IMR-90 (cell line): ENCODE data around the gene TAF1B. TPM values are rescaled to one million over a fixed set of nuclear protein-coding genes. Genes with fewer than 3 reads are reported as not detected.

Source experiments
- ATAC-seq: fragments of 200-7000 bp; cut with Tn5 transposase; 2 replicates; pipeline ENCODE4 v1.9.1; 2020; ENCODE audit warnings: low read depth, mild to moderate bottlenecking, moderate library complexity
- BruUV-seq: library from RNA; stranded (reverse); fragments of 400-500 nt; replicated peaks from 2 replicates; lab custom pipeline; 2021; lab: Mats Ljungman, UMichigan
- CTCF ChIA-PET: fragments of 300-600 bp; formaldehyde crosslinking; extraction: SDS; loops from one replicate; lab custom pipeline; 2021; ENCODE audit warnings: antibody characterized with exemption; lab: Yijun Ruan, JAX
- POLR2A ChIA-PET: fragments of 300-600 bp; sonication (Branson Sonifier 250); formaldehyde crosslinking; loops from one replicate; lab custom pipeline; 2022; ENCODE audit warnings: antibody characterized with exemption; ENCODE audit not compliant: unreplicated experiment; lab: Charles Lee
- DNase-seq: peaks from one replicate; pipeline ENCODE4 v3.0.0; 2013
- H2AFZ ChIP-seq: replicated peaks from 2 replicates; pipeline ENCODE3; 2013; ENCODE audit warnings: low read length, mild to moderate bottlenecking; ENCODE audit not compliant: poor library complexity
- H2AK5ac ChIP-seq: 2 replicates; pipeline ENCODE4 v1.6.1; 2013; ENCODE audit warnings: low read depth, low read length, inconsistent platforms
- H2AK9ac ChIP-seq: replicated peaks from 2 replicates; pipeline ENCODE3; 2013; ENCODE audit warnings: mild to moderate bottlenecking, low read depth, low read length, moderate library complexity; ENCODE audit not compliant: poor library complexity
- H2BK120ac ChIP-seq: 2 replicates; pipeline ENCODE4 v1.6.1; 2013; ENCODE audit warnings: low read depth, low read length, inconsistent platforms
- H2BK15ac ChIP-seq: 3 replicates; pipeline ENCODE4 v1.6.1; 2013; ENCODE audit warnings: low read depth, low read length, inconsistent platforms
- H2BK20ac ChIP-seq: 2 replicates; pipeline ENCODE4 v1.6.1; 2013; ENCODE audit warnings: low read depth, mild to moderate bottlenecking, inconsistent platforms, low read length, moderate library complexity
- H2BK5ac ChIP-seq: 2 replicates; pipeline ENCODE4 v1.6.1; 2013; ENCODE audit warnings: mild to moderate bottlenecking, low read depth, low read length, inconsistent platforms; ENCODE audit not compliant: poor library complexity, severe bottlenecking
- H3K14ac ChIP-seq: replicated peaks from 2 replicates; pipeline ENCODE4 v1.6.1; 2013; ENCODE audit warnings: low read depth, low read length, inconsistent platforms
- H3K18ac ChIP-seq: 2 replicates; pipeline ENCODE4 v1.6.1; 2013; ENCODE audit warnings: low read depth, low read length, control low read depth
- H3K23ac ChIP-seq: 2 replicates; pipeline ENCODE4 v1.6.1; 2013; ENCODE audit warnings: low read depth, low read length, inconsistent platforms
- H3K27ac ChIP-seq: 2 replicates; pipeline ENCODE4 v1.5.1; 2013; ENCODE audit warnings: mild to moderate bottlenecking, control low read depth, low read length; ENCODE audit not compliant: insufficient read depth
- H3K27me3 ChIP-seq: 2 replicates; pipeline ENCODE4 v1.6.1; 2013; ENCODE audit warnings: low read length; ENCODE audit not compliant: control insufficient read depth, insufficient read depth
- H3K36me3 ChIP-seq: 2 replicates; pipeline ENCODE4 v1.6.1; 2013; ENCODE audit warnings: low read length, mixed read lengths; ENCODE audit not compliant: control insufficient read depth, insufficient read depth
- H3K4ac ChIP-seq: 2 replicates; pipeline ENCODE4 v1.6.1; 2013; ENCODE audit warnings: low read depth, low read length, inconsistent platforms
- H3K4me1 ChIP-seq: 2 replicates; pipeline ENCODE4 v1.6.1; 2013; ENCODE audit warnings: low read length, mixed read lengths; ENCODE audit not compliant: control insufficient read depth, insufficient read depth
- H3K4me2 ChIP-seq: 2 replicates; pipeline ENCODE4 v1.6.1; 2013; ENCODE audit warnings: low read depth, mild to moderate bottlenecking, control low read depth, low read length, moderate library complexity
- H3K4me3 ChIP-seq: 2 replicates; pipeline ENCODE4 v1.5.1; 2013; ENCODE audit warnings: low read depth, mild to moderate bottlenecking, control low read depth, low read length, moderate library complexity; ENCODE audit not compliant: insufficient read depth
- H3K56ac ChIP-seq: 2 replicates; pipeline ENCODE4 v1.6.1; 2013; ENCODE audit warnings: low read length, inconsistent platforms; ENCODE audit not compliant: insufficient read depth; ENCODE audit errors: extremely low read depth
- H3K79me1 ChIP-seq, 2 experiments: 2 replicates each; pipeline ENCODE4 v1.6.1; 2013; ENCODE audit warnings: low read length in 2 of 2, inconsistent platforms in 1 of 2, low read depth in 1 of 2
- H3K9ac ChIP-seq: 2 replicates; pipeline ENCODE4 v1.6.1; 2013; ENCODE audit warnings: low read depth, low read length, control low read depth
- H3K9me1 ChIP-seq: 2 replicates; pipeline ENCODE4 v1.6.1; 2013; ENCODE audit warnings: low read length, inconsistent platforms; ENCODE audit not compliant: insufficient read depth
- H3K9me3 ChIP-seq: 2 replicates; pipeline ENCODE4 v1.6.1; 2013; ENCODE audit warnings: low read length; ENCODE audit not compliant: control insufficient read depth, insufficient read depth
- H4K20me1 ChIP-seq: 2 replicates; pipeline ENCODE4 v1.6.1; 2013; ENCODE audit warnings: low read length, inconsistent platforms; ENCODE audit not compliant: insufficient read depth
- H4K5ac ChIP-seq: 2 replicates; pipeline ENCODE4 v1.6.1; 2013; ENCODE audit warnings: mild to moderate bottlenecking, low read depth, low read length, control low read depth
- H4K8ac ChIP-seq, 2 experiments: 2 replicates each; pipeline ENCODE4 v1.6.1; 2013; ENCODE audit warnings: low read depth in 2 of 2, low read length in 2 of 2, control low read depth in 1 of 2, inconsistent platforms in 1 of 2
- H4K91ac ChIP-seq: 2 replicates; pipeline ENCODE4 v1.6.1; 2013; ENCODE audit warnings: low read depth, low read length, inconsistent platforms; ENCODE audit not compliant: insufficient read depth
- BHLHE40 ChIP-seq: fragments of 150-350 bp; IDR thresholded peaks from 2 replicates; pipeline ENCODE4 v1.6.1; 2016; ENCODE audit warnings: mild to moderate bottlenecking, low read depth, low read length
- CEBPB ChIP-seq: IDR thresholded peaks from 2 replicates; pipeline ENCODE4 v1.6.1; 2012; ENCODE audit warnings: low read depth, low read length, improper control_type of control experiment
- CHD1 ChIP-seq: IDR thresholded peaks from 2 replicates; pipeline ENCODE4 v1.6.1; 2012; ENCODE audit warnings: low read depth, low read length, improper control_type of control experiment
- FOS ChIP-seq: fragments of 150-350 bp; IDR thresholded peaks from 2 replicates; pipeline ENCODE4 v1.6.1; 2016; ENCODE audit warnings: low read depth, low read length
- MAZ ChIP-seq: IDR thresholded peaks from 2 replicates; pipeline ENCODE4 v1.6.1; 2012; ENCODE audit warnings: low read depth, mild to moderate bottlenecking, low read length, improper control_type of control experiment, moderate library complexity, borderline replicate concordance
- MXI1 ChIP-seq: IDR thresholded peaks from 2 replicates; pipeline ENCODE4 v1.6.1; 2012; ENCODE audit warnings: low read depth, mild to moderate bottlenecking, low read length, moderate library complexity, borderline replicate concordance
- NFE2L2 ChIP-seq: fragments of 150-350 bp; IDR thresholded peaks from 2 replicates; pipeline ENCODE4 v1.6.1; 2016; ENCODE audit warnings: low read depth, mild to moderate bottlenecking, low read length
- POLR2A ChIP-seq: IDR thresholded peaks from 2 replicates; pipeline ENCODE4 v1.6.1; 2012; ENCODE audit warnings: mild to moderate bottlenecking, low read depth, low read length
- RAD21 ChIP-seq: IDR thresholded peaks from 2 replicates; pipeline ENCODE4 v1.6.1; 2012; ENCODE audit warnings: low read length, improper control_type of control experiment
- RCOR1 ChIP-seq: IDR thresholded peaks from 2 replicates; pipeline ENCODE4 v1.6.1; 2012; ENCODE audit warnings: mild to moderate bottlenecking, low read length, improper control_type of control experiment; ENCODE audit not compliant: insufficient replicate concordance
- RFX5 ChIP-seq: IDR thresholded peaks from 2 replicates; pipeline ENCODE4 v1.8.0; 2012; ENCODE audit warnings: low read depth, mild to moderate bottlenecking, low read length, moderate library complexity
- SMC3 ChIP-seq: fragments of 150-350 bp; IDR thresholded peaks from 2 replicates; pipeline ENCODE4 v1.6.1; 2016; ENCODE audit warnings: low read depth, mild to moderate bottlenecking, antibody characterized with exemption, low read length, moderate library complexity
- USF2 ChIP-seq: fragments of 150-350 bp; IDR thresholded peaks from 2 replicates; pipeline ENCODE4 v1.6.1; 2017; ENCODE audit warnings: mild to moderate bottlenecking, antibody characterized with exemption, low read length, low read depth
- WGBS, 2 experiments: methylation state at CpG; one replicate each; pipeline versions ENCODE4 v1.1.5 to v1.1.7; 2013; ENCODE audit warnings: missing lambda C conversion rate in 2 of 2; ENCODE audit not compliant: insufficient read length in 1 of 2; ENCODE audit errors: extremely low coverage in 2 of 2; 5-methylcytosine and 5-hydroxymethylcytosine counted together
- dilution Hi-C: fragments of 300-500 bp; cut with HindIII; formaldehyde crosslinking; loops from one replicate; pipeline ENCODE4 v1.14.3; 2018; ENCODE audit warnings: low sequenced_read_pairs; ENCODE audit not compliant: unreplicated experiment
- in situ Hi-C: fragments of 300-500 bp; cut with MboI; formaldehyde crosslinking; loops from 3 replicates; pipeline ENCODE4 v1.14.3; 2019; ENCODE audit warnings: low sequenced_read_pairs, inconsistent platforms, mixed read lengths
- intact Hi-C: fragments of 100-400 bp; cut with micrococcal nuclease; formaldehyde crosslinking; loops from 2 replicates; pipeline ENCODE4 v1.10.0; 2022
- polyA plus RNA-seq, 3 experiments: library from polyadenylated mRNA; depleted of rRNA; stranded (reverse); fragments of >200 nt; gene quantifications; 2 replicates each; pipeline ENCODE4 v1.2.3, GENCODE V29; 2012; ENCODE audit warnings: low replicate concordance in 1 of 3
- total RNA-seq: library from RNA; depleted of rRNA; stranded (reverse); fragments of >200 nt; gene quantifications from 2 replicates; pipeline ENCODE4 v1.2.3, GENCODE V29; 2012
- TF ChIP-seq, protein P1 (sequence below): conservative IDR thresholded peaks from 2 replicates; pipeline ENCODE4 v1.5.1; 2012; ENCODE audit warnings: mild to moderate bottlenecking, low read depth, low read length, improper control_type of control experiment
- TF ChIP-seq, protein P2 (sequence below): fragments of 150-350 bp; IDR thresholded peaks from 2 replicates; pipeline ENCODE4 v1.6.1; 2016; ENCODE audit warnings: low read depth, mild to moderate bottlenecking, low read length, moderate library complexity, borderline replicate concordance

TAF1B gene
- total and polyA plus RNA-seq, 2 of the 4 experiments (the other 2 are of a cell fraction): 8.4 to 19.9 TPM

DNA sequence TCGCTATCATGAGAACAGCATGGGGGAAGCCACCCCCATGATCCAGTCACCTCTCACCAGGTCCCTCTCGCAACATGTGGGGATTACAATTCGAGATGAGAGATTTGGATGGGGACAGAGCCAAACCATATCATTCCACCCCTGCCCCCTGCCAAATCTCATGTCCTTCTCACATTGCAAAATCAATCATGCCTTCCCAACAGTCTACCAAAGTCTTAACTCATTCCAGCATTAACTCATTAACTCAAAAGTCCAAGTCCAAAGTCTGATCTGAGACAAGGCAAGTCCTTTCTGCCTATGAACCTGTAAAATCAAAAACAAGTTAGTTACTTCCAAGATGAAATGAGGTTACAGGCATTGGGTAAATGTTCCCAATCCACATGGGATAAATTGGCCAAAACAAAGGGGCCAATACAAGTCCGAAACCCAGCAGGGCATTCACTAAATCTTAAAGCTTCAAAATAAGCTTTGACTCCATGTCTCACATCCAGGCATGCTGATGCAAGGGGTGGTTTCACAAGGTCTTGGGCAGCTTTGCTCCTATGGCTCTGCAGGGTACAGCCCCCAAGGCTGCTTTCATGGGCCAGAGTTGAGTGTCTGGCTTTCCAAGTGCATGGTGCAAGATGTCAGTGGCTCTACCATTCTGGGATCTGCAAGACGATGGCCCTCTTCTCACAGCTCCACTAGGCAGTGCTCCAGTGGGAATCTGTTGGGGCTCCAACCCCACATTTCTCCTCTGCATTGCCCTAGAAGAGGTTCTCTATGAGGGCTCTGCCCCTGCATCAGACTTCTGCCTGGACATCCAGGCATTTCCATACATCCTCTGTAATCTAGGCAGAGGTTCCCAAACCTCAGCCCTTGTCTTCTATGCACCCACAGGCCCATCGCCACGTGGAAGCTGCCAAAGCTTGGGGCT is 14.8 kb downstream of the TAF1B start:
- Histone ChIP-seq H4K20me1 (no peaks in the 10 kb centered on the region), H3K4ac (no peak overlapping the region), H3K36me3 (peaks cover 39% of the 10 kb centered on the region), H2AFZ (no peak overlapping the region), H3K18ac (no peak overlapping the region), H3K4me3 (no peak overlapping the region), H3K14ac (no peak overlapping the region), H2BK15ac (no peak overlapping the region), H2BK120ac (no peak overlapping the region), H2BK20ac (no peak overlapping the region), H3K4me2 (no peak overlapping the region), H2AK5ac (no peak overlapping the region), H3K27me3 (no peaks in the 10 kb centered on the region), H2AK9ac (no peak overlapping the region), H4K91ac (no peak overlapping the region), H3K9ac (no peak overlapping the region), H2BK5ac (no peak overlapping the region), H3K23ac (no peak overlapping the region), H4K8ac (no peak overlapping the region), H3K79me1 (0 out of 4 replicates have a peak, but pooled peaks cover 0 to 4% of the 10 kb centered on the region in 2 experiments), H4K5ac (no peak overlapping the region), H3K27ac (no peak overlapping the region), H3K9me3 (peaks cover 23% of the 10 kb centered on the region), H3K9me1 (no peaks in the 10 kb centered on the region), H3K56ac (no peak overlapping the region), H3K4me1 (no peaks in the 10 kb centered on the region)
- ChIA-PET CTCF (no interaction called here), POLR2A (no interaction called here)
- no TSS peak for BruUV-seq
- intact Hi-C loops (no loop called here), in situ Hi-C loops (no loop called here), dilution Hi-C loops (no loop called here)
- 100% methylated on average over 3 of the region's 7 CpGs; no CpG with 5 or more reads in 1 of the 2 experiments for WGBS, 2 experiments
- ATAC-seq: no peak
- DNase-seq: no peak
- no peak for TF ChIP-seq SMC3
- no peak for TF ChIP-seq CEBPB
- no peak for TF ChIP-seq NFE2L2
- no peak for TF ChIP-seq USF2
- no peak for TF ChIP-seq CHD1
- TF ChIP-seq RFX5: no peak
- no peak for TF ChIP-seq MAZ
- TF ChIP-seq MXI1: no peak
- TF ChIP-seq FOS: no peak
- no peak for TF ChIP-seq POLR2A
- TF ChIP-seq BHLHE40: no peak
- TF ChIP-seq, protein P1, sequence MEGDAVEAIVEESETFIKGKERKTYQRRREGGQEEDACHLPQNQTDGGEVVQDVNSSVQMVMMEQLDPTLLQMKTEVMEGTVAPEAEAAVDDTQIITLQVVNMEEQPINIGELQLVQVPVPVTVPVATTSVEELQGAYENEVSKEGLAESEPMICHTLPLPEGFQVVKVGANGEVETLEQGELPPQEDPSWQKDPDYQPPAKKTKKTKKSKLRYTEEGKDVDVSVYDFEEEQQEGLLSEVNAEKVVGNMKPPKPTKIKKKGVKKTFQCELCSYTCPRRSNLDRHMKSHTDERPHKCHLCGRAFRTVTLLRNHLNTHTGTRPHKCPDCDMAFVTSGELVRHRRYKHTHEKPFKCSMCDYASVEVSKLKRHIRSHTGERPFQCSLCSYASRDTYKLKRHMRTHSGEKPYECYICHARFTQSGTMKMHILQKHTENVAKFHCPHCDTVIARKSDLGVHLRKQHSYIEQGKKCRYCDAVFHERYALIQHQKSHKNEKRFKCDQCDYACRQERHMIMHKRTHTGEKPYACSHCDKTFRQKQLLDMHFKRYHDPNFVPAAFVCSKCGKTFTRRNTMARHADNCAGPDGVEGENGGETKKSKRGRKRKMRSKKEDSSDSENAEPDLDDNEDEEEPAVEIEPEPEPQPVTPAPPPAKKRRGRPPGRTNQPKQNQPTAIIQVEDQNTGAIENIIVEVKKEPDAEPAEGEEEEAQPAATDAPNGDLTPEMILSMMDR: no peak
- TF ChIP-seq RCOR1: no peak
- TF ChIP-seq, protein P2, sequence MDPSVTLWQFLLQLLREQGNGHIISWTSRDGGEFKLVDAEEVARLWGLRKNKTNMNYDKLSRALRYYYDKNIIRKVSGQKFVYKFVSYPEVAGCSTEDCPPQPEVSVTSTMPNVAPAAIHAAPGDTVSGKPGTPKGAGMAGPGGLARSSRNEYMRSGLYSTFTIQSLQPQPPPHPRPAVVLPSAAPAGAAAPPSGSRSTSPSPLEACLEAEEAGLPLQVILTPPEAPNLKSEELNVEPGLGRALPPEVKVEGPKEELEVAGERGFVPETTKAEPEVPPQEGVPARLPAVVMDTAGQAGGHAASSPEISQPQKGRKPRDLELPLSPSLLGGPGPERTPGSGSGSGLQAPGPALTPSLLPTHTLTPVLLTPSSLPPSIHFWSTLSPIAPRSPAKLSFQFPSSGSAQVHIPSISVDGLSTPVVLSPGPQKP: no peak
- TF ChIP-seq RAD21: no peak
